Measurements from ENCODE around the gene CLDN19. TPM values are rescaled to one million over a fixed set of nuclear protein-coding genes. Genes with fewer than 3 reads are reported as not detected.
A peak's percentile ranks its signal among the peaks of the same experiment; 100 is the strongest.

CLDN19 gene
- total RNA-seq, 1 experiment from 2014 or later, result 0.05 TPM

GRCh38 chr1:42736152-42736551 lies 3.9 kb downstream of the CLDN19 start:
- Histone ChIP-seq H3K36me3 (ENCODE audit: control insufficient read depth, insufficient read depth, low read length) (no peaks in the 10 kb centered on the region), H3K4me3 (ENCODE audit: low read depth in 2 of 2, low read length in 2 of 2) (no peak overlapping the region), H3K27ac (ENCODE audit: low read length) (no peak overlapping the region), H3K27me3 (ENCODE audit: control insufficient read depth, insufficient read depth, low read length) (no peaks in the 10 kb centered on the region), H3K9me3 (ENCODE audit: control insufficient read depth, insufficient read depth, low read depth, low read length) (no peaks in the 10 kb centered on the region), H3K4me1 (ENCODE audit: control insufficient read depth, insufficient read depth, low read length) (no peaks in the 10 kb centered on the region)
- BruUV-seq (replicated peaks), result no TSS peak
- POLR2A ChIA-PET, result no interaction called here
- no peak for DNase-seq (ENCODE audit: low read depth, low spot score)
- in situ Hi-C loops (cut with HindIII; ENCODE audit: low pct_unique_long_range_greater_than_20kb, low sequenced_read_pairs) (no loop called here), intact Hi-C loops (cut with micrococcal nuclease; ENCODE audit: unreplicated experiment) (loop anchor here (10.0 kb wide), 1 partner anchor 161 kb away; no protein-coding TSS in a partner anchor)
- no peak for TF ChIP-seq TCF7L2 (IDR thresholded peaks at IDR 0.05; ENCODE audit: low read depth, low read length)
- TF ChIP-seq REST (IDR thresholded peaks at IDR 0.05; ENCODE audit: insufficient read depth in 1 of 2, low read depth in 2 of 2, low read length in 1 of 2), result no peak
- TF ChIP-seq POLR2AphosphoS5 (IDR thresholded peaks at IDR 0.05; ENCODE audit: low read depth, low read length), result no peak
- TF ChIP-seq SIN3A (IDR thresholded peaks at IDR 0.05; ENCODE audit: borderline replicate concordance, insufficient read depth, low read depth, low read length), result no peak
- TF ChIP-seq CTCF (IDR thresholded peaks at IDR 0.05), result no peak
- CTCF ChIA-PET, result no interaction called here
- ATAC-seq, result peak; percentile 75

- no peak for TF ChIP-seq TCF7L2 (IDR thresholded peaks at IDR 0.05; ENCODE audit: low read depth, low read length)
- no peak for DNase-seq (ENCODE audit: low read depth, low spot score)
- no TSS peak for BruUV-seq (replicated peaks)
- Histone ChIP-seq H3K36me3 (ENCODE audit: control insufficient read depth, insufficient read depth, low read length) (no peaks in the 10 kb centered on the region), H3K27me3 (ENCODE audit: control insufficient read depth, insufficient read depth, low read length) (no peaks in the 10 kb centered on the region), H3K27ac (ENCODE audit: low read length) (no peak overlapping the region), H3K4me1 (ENCODE audit: control insufficient read depth, insufficient read depth, low read length) (no peaks in the 10 kb centered on the region), H3K9me3 (ENCODE audit: control insufficient read depth, insufficient read depth, low read depth, low read length) (no peaks in the 10 kb centered on the region), H3K4me3 (ENCODE audit: low read depth in 2 of 2, low read length in 2 of 2) (no peak overlapping the region)
- in situ Hi-C loops (cut with HindIII; ENCODE audit: low pct_unique_long_range_greater_than_20kb, low sequenced_read_pairs), result no loop called here
- no peak for ATAC-seq
- POLR2A ChIA-PET, result no interaction called here
- intact Hi-C loops (cut with micrococcal nuclease; ENCODE audit: unreplicated experiment), result loop anchor here (10.0 kb wide), 1 partner anchor 161 kb away; no protein-coding TSS in a partner anchor
- CTCF ChIA-PET, result no interaction called here
Measured at GRCh38 chr1:42735477-42736105, 4.4 kb downstream of the CLDN19 start.

GRCh38 chr1:42735056-42735455 lies 5.0 kb downstream of the CLDN19 start:
- ChIA-PET CTCF (no interaction called here), POLR2A (no interaction called here)
- Histone ChIP-seq H3K4me1 (ENCODE audit: control insufficient read depth, insufficient read depth, low read length) (no peaks in the 10 kb centered on the region), H3K27me3 (ENCODE audit: control insufficient read depth, insufficient read depth, low read length) (no peaks in the 10 kb centered on the region), H3K4me3 (ENCODE audit: low read depth in 2 of 2, low read length in 2 of 2) (no peak overlapping the region), H3K36me3 (ENCODE audit: control insufficient read depth, insufficient read depth, low read length) (no peaks in the 10 kb centered on the region), H3K9me3 (ENCODE audit: control insufficient read depth, insufficient read depth, low read depth, low read length) (no peaks in the 10 kb centered on the region), H3K27ac (ENCODE audit: low read length) (no peak overlapping the region)
- no TSS peak for BruUV-seq (replicated peaks)
- no peak for ATAC-seq
- no peak for DNase-seq (ENCODE audit: low read depth, low spot score)
- intact Hi-C loops (cut with micrococcal nuclease; ENCODE audit: unreplicated experiment) (loop anchor here (10.0 kb wide), 1 partner anchor 160 kb away; no protein-coding TSS in a partner anchor), in situ Hi-C loops (cut with HindIII; ENCODE audit: low pct_unique_long_range_greater_than_20kb, low sequenced_read_pairs) (no loop called here)
- TF ChIP-seq REST (IDR thresholded peaks at IDR 0.05; ENCODE audit: insufficient read depth in 1 of 2, low read depth in 2 of 2, low read length in 1 of 2) (no peak), TCF7L2 (IDR thresholded peaks at IDR 0.05; ENCODE audit: low read depth, low read length) (no peak), CTCF (IDR thresholded peaks at IDR 0.05) (no peak), SIN3A (IDR thresholded peaks at IDR 0.05; ENCODE audit: borderline replicate concordance, insufficient read depth, low read depth, low read length) (no peak), POLR2AphosphoS5 (IDR thresholded peaks at IDR 0.05; ENCODE audit: low read depth, low read length) (no peak)
